GM23338 (cell line): ENCODE measurements around the gene EPHX1. TPM values are rescaled to one million over a fixed set of nuclear protein-coding genes. Genes with fewer than 3 reads are reported as not detected.

Experiments
- ATAC-seq: fragments of 200-7000 bp; cut with Tn5 transposase; 3 replicates; pipeline ENCODE4 v1.9.1; 2020
- DNase-seq: peaks from one replicate; pipeline ENCODE4 v3.0.0-alpha.2; 2015; ENCODE audit warnings: low spot score
- H2AFZ ChIP-seq: fragments of 200-600 bp; sonication (generic); 2 replicates; pipeline ENCODE4 v1.8.0; 2016; ENCODE audit warnings: antibody characterized with exemption, mild to moderate bottlenecking, moderate library complexity
- H3F3A ChIP-seq: fragments of 200-600 bp; sonication (generic); replicated peaks from 2 replicates; pipeline ENCODE4 v1.8.0; 2017; ENCODE audit warnings: antibody characterized with exemption, mixed run types, low read depth
- H3K27ac ChIP-seq: fragments of 200-600 bp; sonication (generic); 2 replicates; pipeline ENCODE4 v1.6.1; 2016; ENCODE audit warnings: low read depth
- H3K27me3 ChIP-seq: fragments of 200-600 bp; sonication (generic); 2 replicates; pipeline ENCODE4 v1.8.0; 2016; ENCODE audit warnings: mild to moderate bottlenecking, mixed run types, moderate library complexity; ENCODE audit not compliant: insufficient read depth
- H3K36me3 ChIP-seq: fragments of 200-600 bp; sonication (generic); 2 replicates; pipeline ENCODE4 v1.8.0; 2016; ENCODE audit warnings: mild to moderate bottlenecking; ENCODE audit not compliant: insufficient read depth
- H3K4me1 ChIP-seq: fragments of 200-600 bp; sonication (generic); 2 replicates; pipeline ENCODE4 v1.8.0; 2016; ENCODE audit warnings: mild to moderate bottlenecking, moderate library complexity; ENCODE audit not compliant: insufficient read depth
- H3K4me2 ChIP-seq: fragments of 200-600 bp; sonication (generic); 2 replicates; pipeline ENCODE4 v1.7.1; 2017; ENCODE audit warnings: mixed run types
- H3K4me3 ChIP-seq: fragments of 200-600 bp; sonication (generic); 2 replicates; pipeline ENCODE4 v1.6.1; 2016; ENCODE audit warnings: mixed run types
- H3K79me2 ChIP-seq: fragments of 200-600 bp; sonication (generic); replicated peaks from 2 replicates; pipeline ENCODE4 v1.8.0; 2017; ENCODE audit warnings: mild to moderate bottlenecking; ENCODE audit not compliant: insufficient read depth
- H3K9me2 ChIP-seq: fragments of 200-600 bp; sonication (generic); 2 replicates; pipeline ENCODE4 v1.8.0; 2017; ENCODE audit not compliant: insufficient read depth
- H4K20me1 ChIP-seq: fragments of 200-600 bp; sonication (generic); replicated peaks from 2 replicates; pipeline ENCODE4 v1.8.0; 2017; ENCODE audit warnings: mild to moderate bottlenecking; ENCODE audit not compliant: insufficient read depth
- H3K27ac Mint-ChIP-seq: 2 replicates; pipeline ENCODE4 v1.8.0; 2020; ENCODE audit warnings: inconsistent platforms, mild to moderate bottlenecking, moderate library complexity, mixed read lengths
- H3K27me3 Mint-ChIP-seq: 3 replicates; pipeline ENCODE4 v1.8.0; 2022; ENCODE audit warnings: low read depth, mild to moderate bottlenecking, moderate library complexity, mixed read lengths, inconsistent platforms; ENCODE audit not compliant: insufficient read depth, poor library complexity
- H3K36me3 Mint-ChIP-seq: 3 replicates; pipeline ENCODE4 v1.8.0; 2021; ENCODE audit warnings: low read depth, mild to moderate bottlenecking, inconsistent platforms, moderate library complexity, mixed read lengths
- H3K4me1 Mint-ChIP-seq: 3 replicates; pipeline ENCODE4 v1.8.0; 2020; ENCODE audit warnings: mild to moderate bottlenecking, inconsistent platforms, mixed read lengths
- H3K4me3 Mint-ChIP-seq: 3 replicates; pipeline ENCODE4 v1.8.0; 2021; ENCODE audit warnings: moderate library complexity, mild to moderate bottlenecking, inconsistent platforms, mixed read lengths
- H3K9me3 Mint-ChIP-seq: 3 replicates; pipeline ENCODE4 v1.8.0; 2020; ENCODE audit warnings: moderate library complexity, mild to moderate bottlenecking, inconsistent platforms, mixed read lengths
- CREB1 ChIP-seq: fragments of 250-450 bp; sonication (Bioruptor Pico); IDR thresholded peaks from 2 replicates; pipeline ENCODE4 v1.5.0; 2020; ENCODE audit warnings: low read depth, mild to moderate bottlenecking, moderate library complexity
- CTCF ChIP-seq, 2 experiments: fragments of 200-600 bp in 1 of 2; sonication (generic) in 1 of 2; conservative IDR thresholded peaks; 2 replicates each; pipeline versions ENCODE4 v1.5.1 to v1.6.1; 2016 to 2017; ENCODE audit warnings: antibody characterized with exemption in 2 of 2, low read depth in 2 of 2, mild to moderate bottlenecking in 2 of 2, moderate library complexity in 1 of 2
- ETS1 ChIP-seq: IDR thresholded peaks from 2 replicates; pipeline ENCODE4 v1.6.1; 2016; ENCODE audit warnings: antibody characterized with exemption
- EZH2 ChIP-seq: fragments of 200-600 bp; sonication (generic); IDR thresholded peaks from one replicate; pipeline ENCODE4 v1.8.0; 2017; ENCODE audit warnings: antibody characterized with exemption, mild to moderate bottlenecking, low read depth; ENCODE audit not compliant: unreplicated experiment
- EZH2phosphoT487 ChIP-seq: fragments of 200-600 bp; sonication (generic); IDR thresholded peaks from one replicate; pipeline ENCODE4 v1.8.1; 2018; ENCODE audit warnings: antibody characterized with exemption; ENCODE audit not compliant: unreplicated experiment
- JUNB ChIP-seq: IDR thresholded peaks from one replicate; pipeline ENCODE4 v1.6.1; 2016; ENCODE audit warnings: antibody characterized with exemption; ENCODE audit not compliant: unreplicated experiment
- NANOG ChIP-seq: IDR thresholded peaks from 2 replicates; pipeline ENCODE4 v1.6.1; 2016; ENCODE audit warnings: antibody characterized with exemption, borderline replicate concordance
- POLR2AphosphoS5 ChIP-seq: IDR thresholded peaks from 2 replicates; pipeline ENCODE4 v1.6.1; 2016; ENCODE audit warnings: antibody characterized with exemption, low read depth
- REST ChIP-seq: IDR thresholded peaks from one replicate; pipeline ENCODE4 v1.6.1; 2018; ENCODE audit warnings: antibody characterized with exemption; ENCODE audit not compliant: unreplicated experiment
- STAT1 ChIP-seq: IDR thresholded peaks from one replicate; pipeline ENCODE4 v1.6.1; 2016; ENCODE audit warnings: antibody characterized with exemption; ENCODE audit not compliant: unreplicated experiment
- ZNF114 ChIP-seq: fragments of 250-450 bp; sonication (Bioruptor Pico); IDR thresholded peaks from 2 replicates; pipeline ENCODE4 v1.5.0; 2020; ENCODE audit warnings: mild to moderate bottlenecking, moderate library complexity
- ZNF331 ChIP-seq: fragments of 250-450 bp; sonication (Bioruptor Pico); IDR thresholded peaks from 2 replicates; pipeline ENCODE4 v1.5.0; 2020; ENCODE audit warnings: low read depth, mild to moderate bottlenecking, moderate library complexity
- ZNF462 ChIP-seq: fragments of 250-450 bp; sonication (Bioruptor Pico); IDR thresholded peaks from 2 replicates; pipeline ENCODE4 v1.5.0; 2020; ENCODE audit warnings: mild to moderate bottlenecking, moderate library complexity
- polyA plus RNA-seq: library from polyadenylated mRNA; unstranded; fragments of >200 nt; fragmentation: Nextera tagmentation; extraction: Ambion mirVana; gene quantifications from 2 replicates; pipeline ENCODE4 v1.2.1, GENCODE V29; 2016
- total RNA-seq: library from RNA; depleted of rRNA; stranded (reverse); fragments of >200 nt; shearing (Covaris generic); gene quantifications from 2 replicates; pipeline ENCODE4 v1.2.3, GENCODE V29; 2014

EPHX1 gene
- total and polyA plus RNA-seq, 2 experiments from 2014 or later, result 15.3 to 46.5 TPM

GRCh38 chr1:225881081-225881958 is 71.4 kb downstream of the EPHX1 start:
- H3K79me2 ChIP-seq, result peaks cover 59% of the 10 kb centered on the region
- peak overlapping the region; percentile 93 for H3K27ac ChIP-seq
- peak; percentile 58 for DNase-seq
- no peak overlapping the region for H2AFZ ChIP-seq
- H3K4me1 Mint-ChIP-seq, result peaks cover 42% of the 10 kb centered on the region
- H3K9me3 Mint-ChIP-seq, result no peaks in the 10 kb centered on the region
- H3K9me2 ChIP-seq, result no peaks in the 10 kb centered on the region
- peaks cover 31% of the 10 kb centered on the region for H3K4me1 ChIP-seq
- peaks cover 28% of the 10 kb centered on the region for H3K27me3 Mint-ChIP-seq
- TF ChIP-seq ZNF331 (no peak), EZH2 (no peak), POLR2AphosphoS5 (no peak), CREB1 (CRISPR knock-in tag) (no peak), NANOG (no peak), STAT1 (no peak), JUNB (no peak), CTCF (conservative IDR thresholded peaks at IDR 0.05; ENCODE audit: low read depth in 2 of 2) (no peak), ZNF114 (CRISPR knock-in tag) (no peak), ETS1 (no peak), ZNF462 (CRISPR knock-in tag) (no peak), REST (no peak), EZH2phosphoT487 (no peak)
- peaks cover 22% of the 10 kb centered on the region for H3K36me3 Mint-ChIP-seq
- peak overlapping the region; percentile 88; the same call in 1 of the 2 replicates for H3K27ac Mint-ChIP-seq
- peak overlapping the region; percentile 96 for H3K4me2 ChIP-seq
- ATAC-seq, result peak; percentile 10
- H3K4me3 ChIP-seq, result peak overlapping the region; percentile 94
- H4K20me1 ChIP-seq, result peaks cover 11% of the 10 kb centered on the region
- H3K36me3 ChIP-seq, result peaks cover 9% of the 10 kb centered on the region; the same call in 1 of the 2 replicates
- no peaks in the 10 kb centered on the region for H3K27me3 ChIP-seq
- peak overlapping the region; percentile 84 for H3K4me3 Mint-ChIP-seq
- H3F3A ChIP-seq, result 0 out of 2 replicates have a peak, but pooled peaks cover 9% of the 10 kb centered on the region
